ENCODE data around the gene SSH2. TPM values are rescaled to one million over a fixed set of nuclear protein-coding genes. Genes with fewer than 3 reads are reported as not detected.

SSH2 gene
- total and polyA plus RNA-seq, 2 experiments from 2014 or later: 32.4 to 43.2 TPM

GRCh38 chr17:29595107-29595942 is 334.7 kb downstream of the SSH2 start:
- H3K36me3 ChIP-seq: no peaks in the 10 kb centered on the region
- H3K9me3 ChIP-seq (ENCODE audit: low read depth): no peaks in the 10 kb centered on the region
- no peak for TF ChIP-seq CTCF (IDR thresholded peaks at IDR 0.05; ENCODE audit: low read depth, low read length)
- no peak overlapping the region for H3K27ac ChIP-seq
- DNase-seq (ENCODE audit: low read depth in 1 of 2, low spot score in 1 of 2): no peak
- H3K27me3 ChIP-seq: peaks cover 7% of the 10 kb centered on the region
- peaks cover 12% of the 10 kb centered on the region for H3K4me1 ChIP-seq (ENCODE audit: low read depth)
- H3K4me3 ChIP-seq: no peak overlapping the region

GRCh38 chr17:29594519-29595090 is 335.4 kb downstream of the SSH2 start:
- DNase-seq (ENCODE audit: low read depth in 1 of 2, low spot score in 1 of 2): no peak
- no peak overlapping the region for H3K27ac ChIP-seq
- peaks cover 7% of the 10 kb centered on the region for H3K27me3 ChIP-seq
- peaks cover 16% of the 10 kb centered on the region for H3K4me1 ChIP-seq (ENCODE audit: low read depth)
- H3K9me3 ChIP-seq (ENCODE audit: low read depth): no peaks in the 10 kb centered on the region
- H3K36me3 ChIP-seq: no peaks in the 10 kb centered on the region
- TF ChIP-seq CTCF (IDR thresholded peaks at IDR 0.05; ENCODE audit: low read depth, low read length): no peak
- no peak overlapping the region for H3K4me3 ChIP-seq

GRCh38 chr17:29593591-29594518 is 336.2 kb downstream of the SSH2 start:
- Histone ChIP-seq H3K36me3 (no peaks in the 10 kb centered on the region), H3K27ac (no peak overlapping the region), H3K4me1 (ENCODE audit: low read depth) (peaks cover 16% of the 10 kb centered on the region), H3K9me3 (ENCODE audit: low read depth) (no peaks in the 10 kb centered on the region), H3K4me3 (peak overlapping the region; percentile 57), H3K27me3 (peaks cover 7% of the 10 kb centered on the region)
- DNase-seq (ENCODE audit: low read depth in 1 of 2, low spot score in 1 of 2): peak; percentile 29 to 86
- TF ChIP-seq CTCF (IDR thresholded peaks at IDR 0.05; ENCODE audit: low read depth, low read length): peak; percentile 30

- no peak for TF ChIP-seq CTCF (IDR thresholded peaks at IDR 0.05; ENCODE audit: low read depth, low read length)
- Histone ChIP-seq H3K36me3 (no peaks in the 10 kb centered on the region), H3K27me3 (peaks cover 7% of the 10 kb centered on the region), H3K9me3 (ENCODE audit: low read depth) (no peaks in the 10 kb centered on the region), H3K4me3 (peak within 1 kb of the TSS; percentile 57), H3K27ac (no peak within 1 kb of the TSS), H3K4me1 (ENCODE audit: low read depth) (peaks cover 19% of the 10 kb centered on the region)
- DNase-seq (ENCODE audit: low read depth in 1 of 2, low spot score in 1 of 2): peak in 1 of 2 donors; percentile 45
Measured at GRCh38 chr17:29592850-29593551, 337.0 kb downstream of the SSH2 start, which contains the start of gene ANKRD13B. Gene ANKRD13B (plus strand): TSS chr17:29593132. CDS start chr17:29593622, 490 bp downstream.
